Activated CD8-positive, alpha-beta memory T cell treated with anti-CD3 and anti-CD28 coated beads for 1 hour (primary cell): ENCODE results near the gene PGGT1B.

Source experiments
- DNase-seq, 2 donors: peaks; one replicate each; pipeline ENCODE4 v3.0.0-alpha.2; 2020; ENCODE audit warnings: low read depth in 1 of 2; ENCODE audit errors: extremely low read depth in 1 of 2

The PGGT1B gene

DNA sequence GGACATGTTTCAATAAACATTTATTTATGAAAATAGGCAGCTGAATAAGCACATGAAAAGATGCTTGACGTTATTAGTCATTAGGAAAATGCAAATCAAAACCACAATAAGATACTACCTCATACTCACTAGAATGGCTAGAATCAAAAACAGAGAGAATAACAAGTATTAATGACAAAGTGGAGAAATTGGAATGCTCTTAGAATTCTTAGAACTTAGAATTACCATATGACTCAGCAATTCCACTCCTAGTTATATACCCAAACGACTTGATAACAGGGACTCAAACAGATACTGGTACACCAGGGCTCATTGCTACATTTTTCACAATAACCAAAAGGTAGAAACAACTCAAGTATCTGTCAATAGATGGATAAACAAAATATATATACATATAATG lies 77.9 kb downstream of the PGGT1B start:
- DNase-seq, result no peak

DNA sequence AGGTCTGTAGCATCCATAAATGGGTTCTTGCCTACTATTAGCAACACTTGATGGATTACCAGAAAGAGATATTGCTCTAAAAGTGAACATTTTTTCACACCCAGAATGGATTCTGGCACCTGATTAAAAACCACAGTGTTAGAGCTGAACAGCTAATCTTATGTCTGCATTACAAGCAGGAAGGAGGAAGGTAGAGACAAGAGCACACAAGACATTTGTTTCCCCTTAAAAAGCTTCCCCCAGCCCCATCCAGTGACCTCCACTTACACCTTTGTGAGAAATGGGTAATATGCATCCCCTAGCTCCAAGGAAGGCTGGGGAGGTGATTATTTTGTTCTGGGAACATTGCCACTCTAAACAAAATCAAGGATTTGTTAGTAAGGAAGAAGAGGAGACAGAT lies 80.9 kb downstream of the PGGT1B start:
- DNase-seq, result no peak

DNA sequence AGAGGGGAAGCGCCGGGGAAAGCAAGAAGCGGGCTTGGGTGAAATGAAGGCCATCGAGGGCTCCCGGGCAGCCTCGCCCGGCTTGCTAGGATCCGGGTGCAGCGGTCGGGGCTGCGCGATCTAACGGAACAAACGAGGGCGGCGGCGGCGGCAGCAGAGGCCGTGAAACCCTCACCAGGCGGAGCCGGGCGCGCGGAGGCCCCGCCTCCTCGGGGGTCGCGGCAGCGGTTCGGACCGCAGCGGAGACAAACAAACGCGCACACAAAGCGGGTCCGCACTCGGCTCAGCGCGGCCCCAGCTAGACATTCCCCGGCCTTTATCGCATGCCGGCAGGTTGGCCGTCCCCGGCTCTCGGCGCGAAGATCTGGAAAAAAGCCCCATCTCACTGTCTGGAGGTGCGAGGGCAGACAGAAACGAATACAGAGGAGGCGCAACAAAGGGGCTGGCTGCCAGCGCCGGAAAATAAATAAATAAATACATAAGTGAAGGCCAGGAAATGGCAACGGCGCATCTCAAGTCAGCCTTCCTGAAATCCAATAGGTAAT lies 82.4 kb downstream of the PGGT1B start:
- DNase-seq, result no peak

GRCh38 chr5:115179394-115180164 lies 83.1 kb downstream of the PGGT1B start:
- DNase-seq, result no peak

DNA sequence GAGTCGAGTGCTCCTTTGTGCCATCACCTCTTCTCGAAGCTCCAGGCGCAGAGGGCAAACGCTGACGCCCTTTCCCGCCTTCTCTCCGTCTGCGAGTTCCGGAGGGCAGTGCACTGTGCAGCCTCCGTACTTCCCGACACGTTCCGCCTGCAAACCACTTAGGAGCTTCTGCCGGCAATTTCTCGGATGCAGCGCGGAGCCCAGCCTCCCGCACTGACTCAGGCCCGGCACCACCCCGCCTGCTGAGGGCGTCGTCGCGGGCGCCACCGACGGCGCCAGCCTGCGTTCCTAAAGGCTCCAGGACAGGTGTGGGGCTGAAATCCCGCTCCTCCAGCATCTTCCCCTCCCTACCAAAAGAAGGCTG lies 83.7 kb downstream of the PGGT1B start:
- no peak for DNase-seq

DNA sequence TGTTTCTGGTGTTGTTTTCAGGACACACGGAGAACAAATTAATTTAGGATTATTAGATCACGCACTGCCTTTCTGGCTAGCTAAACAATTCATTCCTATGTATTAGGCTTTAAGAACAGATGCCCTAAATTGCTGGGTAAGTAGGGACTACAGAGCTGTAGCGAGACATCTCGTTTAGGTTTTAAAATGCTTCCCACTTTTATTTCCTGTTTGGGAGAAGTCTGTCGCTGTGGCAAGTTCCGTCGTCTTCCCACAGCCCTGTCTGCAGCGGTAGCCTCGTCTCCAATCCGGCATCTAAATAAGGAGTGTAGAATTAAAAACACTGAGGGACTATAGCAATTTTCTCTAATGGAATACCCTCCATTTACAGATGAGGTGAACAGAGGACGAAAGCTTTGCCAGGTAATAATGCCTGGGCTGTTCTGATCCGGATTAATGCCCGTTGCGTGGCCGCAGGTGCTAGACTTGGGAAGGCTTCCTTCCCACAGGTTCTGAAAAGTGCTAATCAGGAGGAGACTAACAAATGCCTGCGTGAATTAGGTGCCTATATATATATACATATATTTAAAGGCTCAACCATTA lies 91.7 kb downstream of the PGGT1B start:
- DNase-seq, result no peak

- DNase-seq, result no peak
Measured at GRCh38 chr5:115170134-115170928, 92.3 kb downstream of the PGGT1B start.

DNA sequence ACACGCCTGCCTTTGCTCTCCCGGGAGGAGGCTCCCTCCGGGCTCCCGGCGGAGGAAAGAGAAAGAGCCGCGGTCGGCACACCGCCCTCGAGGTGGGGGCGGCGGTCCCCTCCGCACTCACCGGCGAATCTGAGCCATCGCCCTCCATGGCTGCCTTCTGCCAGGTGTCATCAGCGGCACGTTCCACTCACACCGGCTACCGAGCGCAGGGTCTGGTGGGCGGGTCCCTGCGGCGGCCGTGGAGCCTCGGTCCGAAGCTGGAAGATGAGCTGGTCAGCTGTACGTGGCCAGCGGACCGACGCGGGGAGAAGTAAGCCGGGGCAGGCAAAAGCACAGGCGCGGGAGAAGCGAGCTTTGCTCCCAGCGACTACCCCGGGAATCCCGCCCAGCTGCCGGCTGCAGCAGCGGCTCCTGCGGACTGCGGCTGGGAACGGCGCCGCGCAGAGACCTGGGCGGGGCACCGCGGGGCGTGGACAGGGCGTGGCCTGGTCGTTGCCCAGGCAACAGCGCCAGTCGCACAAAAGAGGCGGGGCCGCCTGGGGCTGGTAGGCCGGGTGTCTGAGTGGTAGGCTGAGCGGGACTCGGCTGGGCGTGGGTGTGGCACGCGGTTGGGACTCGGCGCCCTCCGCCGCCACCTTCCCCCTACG lies 93.1 kb downstream of the PGGT1B start, which contains the start of gene TRIM36:
TRIM36 (minus strand) TSS at position 422 of the 647 bp plus-strand sequence; CDS start at position 148, 274 bp downstream.
- peak; percentile 79 for DNase-seq

DNA sequence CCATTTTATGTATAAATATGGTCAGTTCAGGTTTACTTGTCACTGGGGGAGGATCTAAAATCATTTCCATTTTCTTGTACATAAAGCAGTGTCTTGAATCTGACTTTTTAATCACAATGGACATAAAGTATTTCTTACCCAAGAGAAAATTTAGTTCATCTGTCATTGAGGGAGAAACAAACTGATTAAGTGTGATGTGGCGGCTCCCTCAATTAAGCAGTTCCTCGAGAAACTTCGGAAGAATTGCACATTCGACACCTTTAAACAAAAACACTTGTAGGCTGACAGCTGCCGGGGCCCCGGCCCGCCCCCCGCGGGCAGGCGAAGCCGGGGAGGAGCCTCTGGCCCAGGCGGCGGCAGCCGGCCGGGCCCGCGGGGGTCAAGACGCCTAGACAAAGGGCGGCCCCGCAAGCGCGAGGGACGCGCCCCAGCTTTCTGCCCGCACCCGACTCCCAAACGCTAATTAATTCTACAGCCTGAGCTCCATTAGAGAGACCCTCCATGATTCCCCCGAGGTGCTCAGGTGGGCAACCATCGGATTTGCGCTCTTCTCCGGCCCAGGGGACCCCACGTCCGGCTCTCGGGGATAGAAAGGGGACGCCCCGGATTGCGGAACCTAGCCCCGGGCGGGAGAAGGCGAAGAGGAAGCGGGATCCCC lies 93.7 kb downstream of the PGGT1B start:
- DNase-seq, result no peak

DNA sequence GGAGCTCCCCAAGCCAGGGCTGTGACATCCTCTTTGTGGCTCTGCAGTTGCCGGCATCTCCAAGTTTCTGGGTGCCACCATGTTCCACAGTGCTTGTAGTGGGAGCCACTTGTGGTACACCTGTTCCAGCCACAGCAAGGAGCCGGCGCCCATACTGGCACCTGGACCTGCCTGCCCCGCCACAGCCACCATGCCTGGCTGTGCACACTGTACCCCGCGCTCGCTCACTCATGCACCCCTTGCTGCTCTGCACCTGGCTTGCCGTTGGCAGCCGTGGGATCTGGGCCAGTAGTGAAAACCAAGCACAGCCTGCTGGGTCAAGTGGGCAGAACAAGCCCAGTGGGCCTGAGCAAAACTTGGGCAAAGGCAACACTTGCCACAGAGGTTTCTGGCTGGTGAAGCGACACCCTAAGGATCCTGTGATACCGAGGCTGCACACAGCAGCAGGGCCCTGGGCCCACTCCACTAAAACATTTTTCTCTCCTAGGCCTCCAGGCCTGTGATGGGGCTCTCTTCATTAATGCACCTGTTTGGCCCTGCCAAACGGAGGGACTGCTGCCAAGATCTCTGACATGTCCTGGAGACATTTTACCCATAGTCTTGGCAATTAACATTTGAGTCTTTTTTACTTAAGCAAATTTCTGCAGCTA lies 95.8 kb downstream of the PGGT1B start:
- DNase-seq, result no peak

GRCh38 chr5:115165790-115166189 lies 96.9 kb downstream of the PGGT1B start:
- no peak for DNase-seq

- no peak for DNase-seq
Measured at GRCh38 chr5:115160975-115161475, 101.7 kb downstream of the PGGT1B start.
